ENCODE measurements around the gene NDN. TPM values are rescaled to one million over a fixed set of nuclear protein-coding genes. Genes with fewer than 3 reads are reported as not detected.

The NDN gene
- total and polyA plus RNA-seq, 2 of the 4 experiments (the other 2 are of a cell fraction), result 40.1 to 72.4 TPM

GRCh38 chr15:23708332-23708731 is 21.2 kb upstream of the NDN start:
- H3K23ac ChIP-seq (ENCODE audit: low read depth, low read length), result no peak overlapping the region
- H3K4me2 ChIP-seq (ENCODE audit: low read depth, low read length), result no peak overlapping the region
- H3K27me3 ChIP-seq (ENCODE audit: control insufficient read depth, insufficient read depth, low read length), result no peaks in the 10 kb centered on the region
- H3K9me3 ChIP-seq (ENCODE audit: control insufficient read depth, insufficient read depth, low read length), result peaks cover 3% of the 10 kb centered on the region
- no peaks in the 10 kb centered on the region for H3K79me1 ChIP-seq (ENCODE audit: low read depth in 1 of 2, low read length in 2 of 2)
- H3K18ac ChIP-seq (ENCODE audit: low read depth, low read length), result no peak overlapping the region
- H2AK5ac ChIP-seq (ENCODE audit: low read depth, low read length), result no peak overlapping the region
- H3K56ac ChIP-seq (ENCODE audit: extremely low read depth, insufficient read depth, low read length), result no peak overlapping the region
- H3K14ac ChIP-seq (replicated peaks; ENCODE audit: low read depth, low read length), result no peak overlapping the region
- BruUV-seq (replicated peaks), result no TSS peak
- ATAC-seq (ENCODE audit: low read depth) (no peak), DNase-seq (no peak)
- ChIA-PET POLR2A (ENCODE audit: unreplicated experiment) (no interaction called here), CTCF (no interaction called here)
- H2BK15ac ChIP-seq (ENCODE audit: low read depth, low read length), result no peak overlapping the region
- TF ChIP-seq CTCF (conservative IDR thresholded peaks at IDR 0.05; ENCODE audit: low read depth, low read length) (no peak), CHD1 (IDR thresholded peaks at IDR 0.05; ENCODE audit: low read depth, low read length) (no peak), USF2 (IDR thresholded peaks at IDR 0.05; ENCODE audit: low read depth, low read length) (no peak), RFX5 (IDR thresholded peaks at IDR 0.05; ENCODE audit: low read depth, low read length) (no peak), RAD21 (IDR thresholded peaks at IDR 0.05; ENCODE audit: low read length) (no peak), MXI1 (IDR thresholded peaks at IDR 0.05; ENCODE audit: borderline replicate concordance, low read depth, low read length) (no peak), ELK1 (IDR thresholded peaks at IDR 0.05; ENCODE audit: borderline replicate concordance, low read depth, low read length) (no peak), MAFK (IDR thresholded peaks at IDR 0.05; ENCODE audit: low read depth, low read length) (no peak), RCOR1 (IDR thresholded peaks at IDR 0.05; ENCODE audit: insufficient replicate concordance, low read length) (no peak), MAZ (IDR thresholded peaks at IDR 0.05; ENCODE audit: borderline replicate concordance, low read depth, low read length) (no peak), SMC3 (IDR thresholded peaks at IDR 0.05; ENCODE audit: low read depth, low read length) (no peak), NFE2L2 (IDR thresholded peaks at IDR 0.05; ENCODE audit: low read depth, low read length) (no peak), FOS (IDR thresholded peaks at IDR 0.05; ENCODE audit: low read depth, low read length) (no peak), BHLHE40 (IDR thresholded peaks at IDR 0.05; ENCODE audit: low read depth, low read length) (no peak), POLR2A (IDR thresholded peaks at IDR 0.05; ENCODE audit: low read depth, low read length) (no peak)
- dilution Hi-C loops (cut with HindIII; ENCODE audit: low sequenced_read_pairs, unreplicated experiment) (no loop called here), intact Hi-C loops (cut with micrococcal nuclease) (no loop called here), in situ Hi-C loops (cut with MboI; ENCODE audit: low sequenced_read_pairs) (no loop called here)
- H3K27ac ChIP-seq (ENCODE audit: insufficient read depth, low read length), result no peak overlapping the region
- no peak overlapping the region for H2AFZ ChIP-seq (replicated peaks; ENCODE audit: low read length, poor library complexity)
- H3K9me1 ChIP-seq (ENCODE audit: insufficient read depth, low read length), result no peaks in the 10 kb centered on the region
- no CpG with 5 or more reads among the region's 1 CpG for WGBS, 2 experiments (ENCODE audit: extremely low coverage in 2 of 2, insufficient read length in 1 of 2)
- H3K4ac ChIP-seq (ENCODE audit: low read depth, low read length), result no peak overlapping the region
- no peak overlapping the region for H2BK5ac ChIP-seq (ENCODE audit: low read depth, low read length, poor library complexity, severe bottlenecking)
- no peak overlapping the region for H3K9ac ChIP-seq (ENCODE audit: low read depth, low read length)
- H3K36me3 ChIP-seq (ENCODE audit: control insufficient read depth, insufficient read depth, low read length), result no peaks in the 10 kb centered on the region
- H3K4me1 ChIP-seq (ENCODE audit: control insufficient read depth, insufficient read depth, low read length), result no peaks in the 10 kb centered on the region
- no peak overlapping the region for H4K8ac ChIP-seq (ENCODE audit: low read depth in 2 of 2, low read length in 2 of 2)
- no peak overlapping the region for H4K91ac ChIP-seq (ENCODE audit: insufficient read depth, low read depth, low read length)
- H3K4me3 ChIP-seq (ENCODE audit: insufficient read depth, low read depth, low read length), result no peak overlapping the region
- H2AK9ac ChIP-seq (replicated peaks; ENCODE audit: low read depth, low read length, poor library complexity), result no peak overlapping the region
- H2BK120ac ChIP-seq (ENCODE audit: low read depth, low read length), result no peak overlapping the region
- H4K20me1 ChIP-seq (ENCODE audit: insufficient read depth, low read length), result no peaks in the 10 kb centered on the region
- H2BK20ac ChIP-seq (ENCODE audit: low read depth, low read length), result no peak overlapping the region
- H4K5ac ChIP-seq (ENCODE audit: low read depth, low read length), result no peak overlapping the region

Measured in IMR-90 (cell line).